ENCODE data around the gene ATP8B1.
"Not testable (repeated sequence)": the region's sequence is repeated elsewhere in the genome, so short reads cannot be mapped to it uniquely, and the experiment has no call there.

ATP8B1 gene

GRCh38 chr18:57738078-57738477 is 65.0 kb downstream of the ATP8B1 start (continued):
- TF ChIP-seq, protein P1, sequence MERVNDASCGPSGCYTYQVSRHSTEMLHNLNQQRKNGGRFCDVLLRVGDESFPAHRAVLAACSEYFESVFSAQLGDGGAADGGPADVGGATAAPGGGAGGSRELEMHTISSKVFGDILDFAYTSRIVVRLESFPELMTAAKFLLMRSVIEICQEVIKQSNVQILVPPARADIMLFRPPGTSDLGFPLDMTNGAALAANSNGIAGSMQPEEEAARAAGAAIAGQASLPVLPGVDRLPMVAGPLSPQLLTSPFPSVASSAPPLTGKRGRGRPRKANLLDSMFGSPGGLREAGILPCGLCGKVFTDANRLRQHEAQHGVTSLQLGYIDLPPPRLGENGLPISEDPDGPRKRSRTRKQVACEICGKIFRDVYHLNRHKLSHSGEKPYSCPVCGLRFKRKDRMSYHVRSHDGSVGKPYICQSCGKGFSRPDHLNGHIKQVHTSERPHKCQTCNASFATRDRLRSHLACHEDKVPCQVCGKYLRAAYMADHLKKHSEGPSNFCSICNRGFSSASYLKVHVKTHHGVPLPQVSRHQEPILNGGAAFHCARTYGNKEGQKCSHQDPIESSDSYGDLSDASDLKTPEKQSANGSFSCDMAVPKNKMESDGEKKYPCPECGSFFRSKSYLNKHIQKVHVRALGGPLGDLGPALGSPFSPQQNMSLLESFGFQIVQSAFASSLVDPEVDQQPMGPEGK (CRISPR knock-in tag; IDR thresholded peaks at IDR 0.05; ENCODE audit: borderline replicate concordance), result no peak
- no peak for TF ChIP-seq ZNF8 (CRISPR knock-in tag; IDR thresholded peaks at IDR 0.05)

- no peak for TF ChIP-seq BACH2 (CRISPR knock-in tag; IDR thresholded peaks at IDR 0.05; ENCODE audit: borderline replicate concordance)
- TF ChIP-seq TCF4 (CRISPR knock-in tag; IDR thresholded peaks at IDR 0.05; ENCODE audit: borderline replicate concordance), result no peak
- TF ChIP-seq ZC3H10 (CRISPR knock-in tag; IDR thresholded peaks at IDR 0.05), result no peak
- no peak for TF ChIP-seq ZNF70 (CRISPR knock-in tag; IDR thresholded peaks at IDR 0.05)
- no peak for TF ChIP-seq CSDC2 (CRISPR knock-in tag; IDR thresholded peaks at IDR 0.05)
- no peak for TF ChIP-seq ISL1 (CRISPR knock-in tag; IDR thresholded peaks at IDR 0.05)
- TF ChIP-seq, protein P2, sequence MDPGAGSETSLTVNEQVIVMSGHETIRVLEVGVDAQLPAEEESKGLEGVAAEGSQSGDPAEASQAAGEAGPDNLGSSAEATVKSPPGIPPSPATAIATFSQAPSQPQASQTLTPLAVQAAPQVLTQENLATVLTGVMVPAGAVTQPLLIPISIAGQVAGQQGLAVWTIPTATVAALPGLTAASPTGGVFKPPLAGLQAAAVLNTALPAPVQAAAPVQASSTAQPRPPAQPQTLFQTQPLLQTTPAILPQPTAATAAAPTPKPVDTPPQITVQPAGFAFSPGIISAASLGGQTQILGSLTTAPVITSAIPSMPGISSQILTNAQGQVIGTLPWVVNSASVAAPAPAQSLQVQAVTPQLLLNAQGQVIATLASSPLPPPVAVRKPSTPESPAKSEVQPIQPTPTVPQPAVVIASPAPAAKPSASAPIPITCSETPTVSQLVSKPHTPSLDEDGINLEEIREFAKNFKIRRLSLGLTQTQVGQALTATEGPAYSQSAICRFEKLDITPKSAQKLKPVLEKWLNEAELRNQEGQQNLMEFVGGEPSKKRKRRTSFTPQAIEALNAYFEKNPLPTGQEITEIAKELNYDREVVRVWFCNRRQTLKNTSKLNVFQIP (CRISPR knock-in tag; IDR thresholded peaks at IDR 0.05; ENCODE audit: borderline replicate concordance, low read depth), result no peak
- peak; percentile 84 for ATAC-seq
These were observed 65.6 kb downstream of the ATP8B1 start for GRCh38 chr18:57737400-57738060.

DNA sequence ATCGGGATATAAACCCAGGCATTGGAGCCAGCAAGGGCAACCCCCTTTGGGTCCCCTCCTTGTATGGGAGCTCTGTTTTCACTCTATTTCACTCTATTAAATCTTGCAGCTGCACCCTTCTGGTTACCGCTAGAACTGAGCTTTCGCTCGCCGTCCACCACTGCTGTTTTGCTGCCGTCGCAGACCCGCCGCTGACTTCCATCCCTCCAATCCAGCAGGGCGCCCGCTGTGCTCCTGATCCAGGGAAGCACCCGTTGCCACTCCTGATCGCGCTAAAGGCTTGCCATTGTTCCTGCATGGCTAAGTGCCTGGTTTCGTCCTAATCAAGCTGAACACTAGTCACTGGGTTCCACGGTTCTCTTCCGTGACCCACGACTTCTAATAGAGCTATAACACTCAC is 68.1 kb downstream of the ATP8B1 start:
- not testable (repeated sequence) for ATAC-seq

- no peak for ATAC-seq
- TF ChIP-seq ZFP3 (CRISPR knock-in tag; IDR thresholded peaks at IDR 0.05), result no peak
- TF ChIP-seq GLIS3 (CRISPR knock-in tag; IDR thresholded peaks at IDR 0.05), result no peak
- no peak for TF ChIP-seq ZFP30 (CRISPR knock-in tag; IDR thresholded peaks at IDR 0.05)
- TF ChIP-seq CSRNP3 (CRISPR knock-in tag; IDR thresholded peaks at IDR 0.05), result no peak
- no peak for TF ChIP-seq RARB (CRISPR knock-in tag; IDR thresholded peaks at IDR 0.05)
- TF ChIP-seq TOX (CRISPR knock-in tag; IDR thresholded peaks at IDR 0.05; ENCODE audit: borderline replicate concordance), result no peak
- TF ChIP-seq, protein P3, sequence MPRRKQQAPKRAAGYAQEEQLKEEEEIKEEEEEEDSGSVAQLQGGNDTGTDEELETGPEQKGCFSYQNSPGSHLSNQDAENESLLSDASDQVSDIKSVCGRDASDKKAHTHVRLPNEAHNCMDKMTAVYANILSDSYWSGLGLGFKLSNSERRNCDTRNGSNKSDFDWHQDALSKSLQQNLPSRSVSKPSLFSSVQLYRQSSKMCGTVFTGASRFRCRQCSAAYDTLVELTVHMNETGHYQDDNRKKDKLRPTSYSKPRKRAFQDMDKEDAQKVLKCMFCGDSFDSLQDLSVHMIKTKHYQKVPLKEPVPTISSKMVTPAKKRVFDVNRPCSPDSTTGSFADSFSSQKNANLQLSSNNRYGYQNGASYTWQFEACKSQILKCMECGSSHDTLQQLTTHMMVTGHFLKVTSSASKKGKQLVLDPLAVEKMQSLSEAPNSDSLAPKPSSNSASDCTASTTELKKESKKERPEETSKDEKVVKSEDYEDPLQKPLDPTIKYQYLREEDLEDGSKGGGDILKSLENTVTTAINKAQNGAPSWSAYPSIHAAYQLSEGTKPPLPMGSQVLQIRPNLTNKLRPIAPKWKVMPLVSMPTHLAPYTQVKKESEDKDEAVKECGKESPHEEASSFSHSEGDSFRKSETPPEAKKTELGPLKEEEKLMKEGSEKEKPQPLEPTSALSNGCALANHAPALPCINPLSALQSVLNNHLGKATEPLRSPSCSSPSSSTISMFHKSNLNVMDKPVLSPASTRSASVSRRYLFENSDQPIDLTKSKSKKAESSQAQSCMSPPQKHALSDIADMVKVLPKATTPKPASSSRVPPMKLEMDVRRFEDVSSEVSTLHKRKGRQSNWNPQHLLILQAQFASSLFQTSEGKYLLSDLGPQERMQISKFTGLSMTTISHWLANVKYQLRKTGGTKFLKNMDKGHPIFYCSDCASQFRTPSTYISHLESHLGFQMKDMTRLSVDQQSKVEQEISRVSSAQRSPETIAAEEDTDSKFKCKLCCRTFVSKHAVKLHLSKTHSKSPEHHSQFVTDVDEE (CRISPR knock-in tag; IDR thresholded peaks at IDR 0.05), result no peak
- no peak for TF ChIP-seq ZNF565 (CRISPR knock-in tag; conservative IDR thresholded peaks at IDR 0.05; ENCODE audit: low read depth)
- no peak for TF ChIP-seq TCF4 (CRISPR knock-in tag; IDR thresholded peaks at IDR 0.05; ENCODE audit: borderline replicate concordance)
- TF ChIP-seq ARNTL (CRISPR knock-in tag; IDR thresholded peaks at IDR 0.05; ENCODE audit: borderline replicate concordance, low read depth), result no peak
- TF ChIP-seq, protein P2 (CRISPR knock-in tag; IDR thresholded peaks at IDR 0.05; ENCODE audit: borderline replicate concordance, low read depth), result no peak
- no peak for TF ChIP-seq ZNF8 (CRISPR knock-in tag; IDR thresholded peaks at IDR 0.05)
- no peak for TF ChIP-seq PPARA (CRISPR knock-in tag; IDR thresholded peaks at IDR 0.05; ENCODE audit: borderline replicate concordance)
- TF ChIP-seq SNAI2 (CRISPR knock-in tag; IDR thresholded peaks at IDR 0.05), result no peak
- TF ChIP-seq BACH2 (CRISPR knock-in tag; IDR thresholded peaks at IDR 0.05; ENCODE audit: borderline replicate concordance), result no peak
- TF ChIP-seq CREB5 (CRISPR knock-in tag; IDR thresholded peaks at IDR 0.05; ENCODE audit: low read depth), result no peak
- TF ChIP-seq OSR1 (CRISPR knock-in tag; IDR thresholded peaks at IDR 0.05), result no peak
- no peak for TF ChIP-seq CSDC2 (CRISPR knock-in tag; IDR thresholded peaks at IDR 0.05)
- no peak for TF ChIP-seq ISL1 (CRISPR knock-in tag; IDR thresholded peaks at IDR 0.05)
These were observed 69.3 kb downstream of the ATP8B1 start for GRCh38 chr18:57733861-57734260.

Data from SK-N-SH treated with all-trans-retinoic acid at 6 μM for 48 hours (cell line).